GM19463 (cell line): ENCODE data around the gene FECH.
"Not testable (repeated sequence)": the region's sequence is repeated elsewhere in the genome, so short reads cannot be mapped to it uniquely, and the experiment has no call there.

Source experiments
- ATAC-seq: cut with Tn5 transposase; IDR thresholded peaks from one replicate; pipeline ENCODE4 v1.9.1; 2021; ENCODE audit warnings: mild to moderate bottlenecking, moderate library complexity; ENCODE audit not compliant: unreplicated experiment

Gene FECH

GRCh38 chr18:57586251-57587049 is at the start of gene FECH:
Gene FECH (minus strand): TSS chr18:57586702. CDS start chr18:57586620, 82 bp downstream.
- peak; percentile 95 for ATAC-seq

- no peak for ATAC-seq
These were observed 48.7 kb upstream of the FECH start for GRCh38 chr18:57635003-57635822.

GRCh38 chr18:57631697-57632096 is 45.2 kb upstream of the FECH start:
- ATAC-seq: no peak

GRCh38 chr18:57630754-57631595 is 44.5 kb upstream of the FECH start:
- ATAC-seq: peak; percentile 4

- ATAC-seq: peak; percentile 93
These were observed 43.7 kb upstream of the FECH start for GRCh38 chr18:57630002-57630753.

GRCh38 chr18:57629422-57629821 is 42.9 kb upstream of the FECH start:
- ATAC-seq: no peak

- ATAC-seq: no peak
These were observed 41.0 kb upstream of the FECH start for GRCh38 chr18:57627488-57627887.

GRCh38 chr18:57624988-57625387 is 38.5 kb upstream of the FECH start:
- ATAC-seq: no peak

GRCh38 chr18:57621246-57621604 is 34.7 kb upstream of the FECH start:
- peak; percentile 12 for ATAC-seq

GRCh38 chr18:57619876-57620275 is 33.4 kb upstream of the FECH start:
- no peak for ATAC-seq

- ATAC-seq: no peak
These were observed 32.4 kb upstream of the FECH start for GRCh38 chr18:57618910-57619309.

- ATAC-seq: no peak
These were observed 17.4 kb upstream of the FECH start for GRCh38 chr18:57603871-57604270.

- ATAC-seq: no peak
These were observed 8.8 kb upstream of the FECH start for GRCh38 chr18:57595347-57595746.

GRCh38 chr18:57592716-57593115 is 6.2 kb upstream of the FECH start:
- not testable (repeated sequence) for ATAC-seq

- no peak for ATAC-seq
These were observed 2.7 kb upstream of the FECH start for GRCh38 chr18:57589161-57589560.

- no peak for ATAC-seq
These were observed 678 bp upstream of the FECH start for GRCh38 chr18:57587098-57587661.

- no peak for ATAC-seq
These were observed 649 bp downstream of the FECH start for GRCh38 chr18:57585855-57586250.

- no peak for ATAC-seq
These were observed 1.1 kb downstream of the FECH start for GRCh38 chr18:57585421-57585820.

- no peak for ATAC-seq
These were observed 2.1 kb downstream of the FECH start for GRCh38 chr18:57584444-57584843.

- ATAC-seq: no peak
These were observed 3.1 kb downstream of the FECH start for GRCh38 chr18:57583297-57583835.
